ENCODE data around the gene LCLAT1. TPM values are rescaled to one million over a fixed set of nuclear protein-coding genes. Genes with fewer than 3 reads are reported as not detected.
"Not testable (repeated sequence)": the region's sequence is repeated elsewhere in the genome, so short reads cannot be mapped to it uniquely, and the experiment has no call there.

Gene LCLAT1
- polyA plus RNA-seq, 4 donors: 18.3 to 24.0 (median 21.1) TPM

DNA sequence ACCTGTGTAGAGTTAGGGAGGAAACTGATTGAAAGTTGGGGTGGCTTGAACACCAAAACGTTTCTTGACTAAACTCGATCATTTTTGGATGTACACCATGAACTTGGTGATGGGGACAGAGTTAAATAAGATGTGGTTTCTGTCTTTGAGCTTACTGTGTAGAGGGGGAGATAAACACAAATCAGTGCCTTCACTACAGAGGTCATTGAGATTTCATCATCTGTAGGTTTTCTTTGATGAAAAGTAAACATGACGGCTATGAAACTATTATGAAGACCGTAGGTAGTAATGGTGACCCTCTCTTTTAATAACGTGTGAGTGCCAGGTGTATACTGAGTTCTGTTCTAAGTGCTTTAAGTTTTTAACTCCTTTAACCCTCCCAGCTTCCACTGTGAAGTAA is 6.5 kb downstream of the LCLAT1 start:
- no peak for DNase-seq (ENCODE audit: low read depth in 4 of 4, low spot score in 3 of 4)

DNA sequence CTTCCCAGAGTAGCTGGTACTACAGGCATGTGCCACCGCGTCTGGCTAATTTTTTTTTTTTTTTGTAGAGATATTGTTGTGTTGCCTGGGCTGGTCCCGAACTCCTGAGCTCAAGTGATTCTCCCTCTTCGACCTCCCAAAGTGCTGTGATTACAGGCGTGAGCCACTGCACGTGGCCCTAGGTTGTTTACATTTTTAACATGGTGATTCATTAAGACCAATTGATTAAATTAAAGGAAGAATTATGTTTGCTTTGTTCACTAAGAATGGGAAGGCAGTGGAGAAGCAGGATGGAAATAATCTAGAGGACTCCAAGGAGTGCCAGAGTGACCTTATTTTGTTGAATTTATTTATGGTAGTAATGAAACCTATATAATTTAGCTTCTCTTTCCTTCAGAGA is 7.5 kb downstream of the LCLAT1 start:
- no peak for DNase-seq (ENCODE audit: low read depth in 4 of 4, low spot score in 3 of 4)

DNA sequence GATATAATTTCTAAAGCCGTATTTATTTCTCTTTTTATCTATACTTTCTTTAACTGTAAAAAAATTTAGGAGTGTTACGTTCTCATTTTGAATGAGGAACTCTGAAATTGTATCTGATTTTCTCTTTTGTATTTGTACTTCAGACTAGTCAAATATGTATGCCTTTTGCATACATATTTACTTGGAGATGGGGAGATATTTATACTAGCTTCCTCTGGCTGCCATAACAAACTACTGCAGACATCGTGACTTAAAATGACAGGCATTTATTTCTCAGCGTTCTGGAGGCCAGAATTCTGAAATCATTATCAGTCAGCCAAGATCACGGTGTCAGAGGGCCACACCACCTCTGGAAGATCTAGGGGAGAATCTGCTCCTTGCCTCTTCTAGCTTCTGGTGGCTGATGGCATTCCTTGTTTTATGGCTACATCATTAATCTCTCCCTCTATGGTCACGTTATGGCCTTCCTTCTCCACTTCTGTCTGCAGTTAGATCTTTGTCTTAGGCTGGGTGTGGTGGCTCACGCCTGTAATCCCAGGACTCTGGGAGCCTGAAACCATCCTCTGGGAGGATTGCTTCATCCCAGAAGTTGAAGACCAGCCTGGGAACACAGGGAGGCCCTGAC is 8.2 kb downstream of the LCLAT1 start:
- DNase-seq (ENCODE audit: low read depth in 4 of 4, low spot score in 3 of 4): no peak

DNA sequence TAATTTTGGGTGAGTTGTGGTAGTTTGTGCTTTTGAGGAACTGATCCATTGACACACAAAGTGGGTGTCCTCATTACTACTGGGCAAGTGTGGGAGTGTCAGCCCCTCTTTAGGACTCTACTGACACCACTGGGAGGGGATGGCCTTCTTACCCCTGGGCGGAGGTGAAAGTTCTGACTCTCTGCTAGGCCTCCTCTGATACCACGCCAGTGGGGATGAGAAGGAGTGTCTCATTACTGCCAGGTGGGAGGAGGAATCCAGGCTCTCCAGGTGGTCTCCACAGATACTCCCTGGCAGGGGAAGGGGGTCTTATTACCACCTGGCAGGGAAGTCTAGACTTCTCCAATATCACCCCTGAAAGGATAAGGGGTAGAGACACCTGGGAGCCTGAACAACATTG is 9.1 kb downstream of the LCLAT1 start:
- DNase-seq (ENCODE audit: low read depth in 4 of 4, low spot score in 3 of 4): no peak

DNA sequence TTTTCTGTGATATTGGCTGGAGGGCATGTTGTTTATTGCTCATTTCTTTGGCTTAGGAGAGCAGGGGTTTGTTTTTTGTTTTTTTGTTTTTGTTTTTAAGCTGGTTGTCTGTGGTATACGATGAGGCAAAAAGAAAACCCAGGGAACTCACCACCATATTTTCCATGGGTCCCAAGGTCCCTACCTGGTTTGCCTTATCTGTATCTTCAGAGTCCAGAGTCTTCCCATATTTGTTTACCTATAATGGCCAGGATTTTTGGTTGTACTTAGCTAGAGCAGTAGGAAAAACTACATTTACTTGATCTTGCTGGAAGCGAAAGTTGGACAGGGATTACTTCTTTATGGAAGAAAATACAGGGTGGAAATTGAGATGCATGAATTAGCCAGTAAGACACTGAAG is 9.5 kb downstream of the LCLAT1 start:
- DNase-seq (ENCODE audit: low read depth in 4 of 4, low spot score in 3 of 4): no peak

DNA sequence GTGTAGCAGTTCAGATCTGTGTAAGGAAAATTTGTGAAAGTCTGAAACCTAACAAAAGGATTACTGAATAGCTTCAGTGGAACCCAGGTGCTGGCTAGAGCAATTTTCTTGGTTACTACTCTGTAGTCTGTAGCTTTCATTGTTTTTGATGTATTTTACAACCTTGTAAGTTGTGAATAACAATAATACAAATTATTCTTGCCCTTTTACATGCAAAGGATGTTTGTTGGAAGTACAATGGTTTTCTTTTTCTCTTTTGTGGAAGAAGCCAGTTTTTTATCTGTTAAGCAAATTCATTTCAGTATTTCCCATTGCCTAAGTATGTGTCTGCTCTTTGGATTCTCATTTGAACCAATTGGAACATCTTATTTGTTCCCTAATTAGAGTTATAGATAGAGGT is 10.2 kb downstream of the LCLAT1 start:
- DNase-seq (ENCODE audit: low read depth in 4 of 4, low spot score in 3 of 4): no peak

DNA sequence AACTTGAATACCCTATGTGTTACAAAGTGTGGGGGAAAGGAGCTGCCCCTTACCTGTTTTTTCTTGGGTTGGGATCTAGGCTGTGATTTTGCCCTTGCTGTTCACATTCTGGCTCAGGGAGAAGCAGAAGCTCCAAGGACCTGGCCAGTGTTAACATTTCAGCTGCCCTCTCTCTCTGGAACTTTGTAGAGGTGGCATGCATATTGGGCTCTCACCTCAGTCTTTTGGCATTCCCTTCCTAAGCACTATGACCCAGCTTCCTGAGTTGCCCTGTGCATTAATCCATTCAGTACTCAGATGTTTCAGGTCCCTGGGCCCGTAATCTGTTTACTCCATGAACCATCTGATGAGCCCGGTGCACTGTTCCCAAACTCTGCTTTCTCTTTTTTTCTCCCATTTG is 12.1 kb downstream of the LCLAT1 start:
- no peak for DNase-seq (ENCODE audit: low read depth in 4 of 4, low spot score in 3 of 4)

DNA sequence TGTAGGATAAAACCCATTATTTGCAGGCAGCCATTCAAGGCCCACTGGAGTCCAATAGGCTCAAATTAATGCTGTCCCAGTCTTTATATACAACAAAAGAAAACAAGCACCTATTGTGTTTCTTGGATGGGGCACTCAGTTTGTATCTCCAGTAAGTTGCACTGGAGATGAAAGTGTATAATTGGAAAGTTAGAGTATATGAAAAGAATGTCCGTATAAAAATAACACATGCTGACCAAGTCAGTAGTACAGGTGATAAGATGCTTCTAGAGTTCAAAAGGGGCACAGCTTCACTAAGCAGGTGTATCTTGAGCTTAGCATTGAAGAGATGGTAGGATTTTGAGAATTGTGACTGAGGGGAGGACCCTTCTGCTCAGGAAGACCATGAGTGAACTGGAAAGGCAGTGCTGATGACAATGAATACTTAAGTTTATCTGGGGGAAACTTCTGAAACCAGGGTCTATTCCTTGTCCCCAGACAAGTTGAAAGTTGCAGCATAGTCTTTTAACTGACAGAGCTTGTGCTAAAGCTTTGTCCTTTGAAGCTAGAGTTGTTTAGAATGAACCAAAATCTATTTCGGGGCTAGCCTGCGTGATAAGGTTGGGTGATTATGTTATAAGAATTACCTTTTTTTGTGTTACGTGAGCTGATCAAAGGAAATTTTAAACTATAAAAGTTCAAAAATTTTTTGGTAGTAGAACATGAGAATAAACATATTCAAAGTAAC is 15.2 kb downstream of the LCLAT1 start:
- DNase-seq (ENCODE audit: low read depth in 4 of 4, low spot score in 3 of 4): no peak

DNA sequence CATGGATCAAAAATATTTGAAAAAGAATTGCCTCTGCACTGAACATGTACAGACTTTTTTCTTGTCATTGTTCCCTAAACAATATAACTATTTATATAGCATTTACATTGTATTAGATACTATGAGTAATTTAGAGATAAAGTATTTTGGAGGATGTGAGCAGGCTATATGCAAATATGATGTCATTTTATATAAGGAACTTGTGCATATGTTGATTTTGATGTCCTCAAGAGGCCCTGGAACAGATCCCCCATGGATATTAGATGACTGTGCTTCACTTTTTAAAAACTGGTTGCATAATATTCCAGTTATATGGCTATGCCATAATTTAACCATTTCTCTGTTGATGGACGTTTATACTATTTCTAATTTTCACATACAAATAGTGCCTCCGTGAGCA is 16.5 kb downstream of the LCLAT1 start:
- no peak for DNase-seq (ENCODE audit: low read depth in 4 of 4, low spot score in 3 of 4)

DNA sequence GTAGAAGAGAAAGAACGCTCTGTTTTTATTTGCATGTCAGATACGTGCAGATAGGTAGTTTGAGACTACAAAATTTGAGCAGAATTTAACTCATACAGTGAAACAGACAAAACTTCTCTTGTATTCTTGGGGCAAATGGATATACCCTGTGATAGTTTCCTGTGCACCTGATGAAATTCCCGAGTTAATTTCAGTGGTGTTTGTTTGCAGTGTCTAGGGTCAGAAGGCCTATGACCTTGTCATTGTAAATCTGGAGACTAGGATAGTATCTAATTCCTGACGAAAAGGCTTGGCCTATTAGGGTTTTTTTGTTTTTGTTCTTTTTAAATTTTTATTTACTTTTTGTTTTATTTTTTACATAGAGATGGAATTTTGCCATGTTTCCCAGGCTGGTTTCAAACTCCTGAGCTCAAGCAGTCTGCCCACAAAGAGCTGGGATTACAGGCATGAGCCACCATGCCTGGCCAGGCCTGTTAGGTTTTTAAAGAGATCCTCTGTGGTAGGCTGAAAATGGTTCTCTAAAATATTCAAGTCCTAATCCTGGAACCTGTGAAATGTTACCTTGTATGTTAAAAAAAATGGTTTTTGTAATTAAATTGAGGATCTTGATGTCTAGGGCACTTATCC is 17.6 kb downstream of the LCLAT1 start:
- DNase-seq (ENCODE audit: low read depth in 4 of 4, low spot score in 3 of 4): no peak

DNA sequence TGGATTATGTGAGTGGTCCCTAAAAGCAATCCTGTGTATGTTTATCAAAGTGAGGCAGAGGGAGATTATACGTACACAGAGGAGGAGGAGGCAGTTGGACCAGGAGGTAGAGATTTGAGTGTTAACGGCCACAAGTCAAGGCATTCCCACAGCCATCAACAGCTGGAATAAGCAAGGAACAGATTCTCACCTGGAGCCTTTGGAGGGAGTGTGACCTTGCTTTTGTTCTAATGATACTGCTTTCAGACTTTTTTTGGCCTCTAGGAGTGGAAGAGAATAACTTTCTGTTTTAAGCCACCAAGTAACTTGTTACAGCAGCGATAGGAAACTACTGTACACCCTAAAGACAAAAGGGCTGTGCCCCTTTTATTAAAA is 18.1 kb downstream of the LCLAT1 start:
- no peak for DNase-seq (ENCODE audit: low read depth in 4 of 4, low spot score in 3 of 4)

DNA sequence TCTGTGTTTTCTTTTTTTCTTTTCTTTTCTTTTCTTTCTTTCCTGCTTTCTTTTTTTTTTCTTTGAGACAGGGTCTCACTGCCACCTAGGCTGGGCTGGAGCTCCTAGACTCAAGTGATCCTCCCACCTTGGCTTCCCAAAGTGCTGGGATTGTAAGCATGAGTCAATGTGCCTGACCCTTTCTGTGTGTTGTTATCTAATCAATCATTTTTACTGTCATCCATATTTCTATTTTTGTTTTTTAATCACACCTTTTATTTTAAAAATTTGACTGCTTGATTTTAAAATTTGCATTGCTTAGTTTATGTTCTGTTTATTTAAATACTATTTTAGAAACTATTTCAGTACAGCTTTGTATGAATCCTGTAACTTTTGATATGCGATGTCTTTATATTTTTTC is 19.2 kb downstream of the LCLAT1 start:
- no peak for DNase-seq (ENCODE audit: low read depth in 4 of 4, low spot score in 3 of 4)

DNA sequence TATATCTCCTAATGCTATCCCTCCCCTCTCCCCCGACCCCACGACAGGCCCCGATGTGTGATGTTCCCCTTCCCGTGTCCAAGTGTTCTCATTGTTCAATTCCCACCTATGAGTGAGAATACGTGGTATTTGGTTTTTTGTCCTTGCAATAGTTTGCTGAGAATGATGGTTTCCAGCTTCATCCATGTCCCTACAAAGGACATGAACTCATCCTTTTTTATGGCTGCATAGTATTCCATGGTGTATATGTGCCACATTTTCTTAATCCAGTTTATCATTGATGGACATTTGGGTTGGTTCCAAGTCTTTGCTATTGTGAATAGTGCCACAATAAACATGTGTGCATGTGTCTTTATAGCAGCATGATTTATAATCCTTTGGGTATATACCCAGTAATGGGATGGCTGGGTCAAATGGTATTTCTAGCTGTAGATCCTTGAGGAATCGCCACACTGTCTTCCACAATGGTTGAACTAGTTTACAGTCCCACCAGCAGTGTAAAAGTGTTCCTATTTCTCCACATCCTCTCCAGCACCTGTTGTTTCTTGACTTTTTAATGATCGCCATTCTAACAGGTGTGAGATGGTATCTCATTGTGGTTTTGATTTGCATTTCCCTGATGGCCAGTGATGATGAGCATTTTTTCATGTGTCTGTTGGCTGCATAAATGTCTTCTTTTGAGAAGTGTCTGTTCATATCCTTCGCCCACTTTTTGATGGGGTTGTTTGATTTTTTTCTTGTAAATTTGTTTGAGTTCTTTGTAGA is 20.2 kb downstream of the LCLAT1 start:
- DNase-seq (ENCODE audit: low read depth in 4 of 4, low spot score in 3 of 4): not testable (repeated sequence)

DNA sequence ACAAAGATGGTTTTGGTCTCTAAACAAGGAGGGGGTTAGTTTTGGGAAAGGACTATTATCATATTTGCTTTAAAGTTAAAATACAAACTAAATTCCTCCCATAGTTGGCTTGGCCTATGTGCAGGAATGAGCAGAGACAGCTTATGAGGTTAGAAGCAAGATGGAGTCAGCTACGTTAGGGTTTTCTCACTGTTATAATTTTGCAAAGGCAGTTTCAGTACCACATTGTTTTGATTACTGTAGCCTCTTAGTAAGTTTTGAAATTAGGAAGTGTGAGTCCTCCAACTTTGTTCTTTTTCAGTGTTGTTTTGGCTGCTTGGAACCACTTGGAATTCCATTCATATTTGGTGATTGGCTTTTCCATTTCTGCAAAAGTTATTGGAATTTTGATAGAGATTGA is 23.4 kb downstream of the LCLAT1 start:
- DNase-seq (ENCODE audit: low read depth in 4 of 4, low spot score in 3 of 4): no peak

DNA sequence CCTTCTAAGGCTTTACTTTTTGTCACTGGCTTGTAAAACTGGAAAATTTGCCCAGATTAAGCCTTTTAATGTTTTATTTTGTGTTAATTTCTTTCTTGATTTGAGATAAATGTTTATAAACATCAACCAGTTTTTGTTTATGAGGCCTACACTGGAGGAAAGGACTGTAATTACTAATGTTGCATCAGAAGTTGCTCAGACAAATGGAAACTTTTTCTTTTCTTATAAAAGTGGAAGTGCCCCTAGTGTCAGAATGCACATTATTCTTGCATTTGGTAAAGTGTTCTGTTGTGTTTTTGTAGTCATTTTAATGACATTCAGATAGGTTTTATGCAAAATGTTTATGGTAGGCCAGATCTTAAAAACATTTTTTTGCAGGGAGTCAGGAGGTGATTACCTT is 25.3 kb downstream of the LCLAT1 start:
- no peak for DNase-seq (ENCODE audit: low read depth in 4 of 4, low spot score in 3 of 4)

DNA sequence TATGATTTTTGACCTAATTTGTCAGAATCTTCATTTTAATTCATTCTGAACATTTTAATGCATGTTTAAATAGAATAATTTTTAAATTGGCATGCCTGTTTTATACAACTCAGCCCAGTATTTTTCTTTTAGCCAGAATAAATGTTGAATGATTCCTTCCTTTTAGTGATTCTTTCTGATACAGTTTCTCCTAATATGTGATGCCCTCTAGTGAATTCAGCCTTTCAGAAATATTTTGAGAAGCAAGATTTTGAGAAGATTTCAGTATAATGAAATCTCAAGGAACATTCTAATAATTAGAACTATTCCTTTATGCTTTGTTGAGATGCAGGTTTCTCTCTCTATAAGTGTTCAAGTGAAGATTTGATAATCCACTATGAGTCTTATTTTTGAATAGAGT is 28.5 kb downstream of the LCLAT1 start:
- no peak for DNase-seq (ENCODE audit: low read depth in 4 of 4, low spot score in 3 of 4)

DNA sequence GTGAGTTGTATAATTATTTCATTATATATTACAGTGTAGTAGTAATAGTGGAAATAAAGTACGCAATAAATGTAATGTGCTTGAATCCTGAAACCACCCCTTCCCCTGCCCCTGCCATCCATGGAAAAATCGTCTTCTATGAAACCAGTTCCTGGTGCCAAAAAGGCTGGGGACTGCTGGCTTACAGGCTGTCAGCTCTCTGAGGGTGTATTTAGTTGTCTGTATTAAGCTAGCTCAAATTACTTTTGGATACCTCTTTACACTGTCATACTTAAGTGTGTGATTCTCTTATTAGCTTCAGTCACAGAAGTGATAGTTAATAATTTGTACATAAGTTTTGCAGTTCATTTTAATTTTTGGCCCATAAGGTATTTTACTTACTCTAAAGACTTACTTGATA is 29.6 kb downstream of the LCLAT1 start:
- no peak for DNase-seq (ENCODE audit: low read depth in 4 of 4, low spot score in 3 of 4)

DNA sequence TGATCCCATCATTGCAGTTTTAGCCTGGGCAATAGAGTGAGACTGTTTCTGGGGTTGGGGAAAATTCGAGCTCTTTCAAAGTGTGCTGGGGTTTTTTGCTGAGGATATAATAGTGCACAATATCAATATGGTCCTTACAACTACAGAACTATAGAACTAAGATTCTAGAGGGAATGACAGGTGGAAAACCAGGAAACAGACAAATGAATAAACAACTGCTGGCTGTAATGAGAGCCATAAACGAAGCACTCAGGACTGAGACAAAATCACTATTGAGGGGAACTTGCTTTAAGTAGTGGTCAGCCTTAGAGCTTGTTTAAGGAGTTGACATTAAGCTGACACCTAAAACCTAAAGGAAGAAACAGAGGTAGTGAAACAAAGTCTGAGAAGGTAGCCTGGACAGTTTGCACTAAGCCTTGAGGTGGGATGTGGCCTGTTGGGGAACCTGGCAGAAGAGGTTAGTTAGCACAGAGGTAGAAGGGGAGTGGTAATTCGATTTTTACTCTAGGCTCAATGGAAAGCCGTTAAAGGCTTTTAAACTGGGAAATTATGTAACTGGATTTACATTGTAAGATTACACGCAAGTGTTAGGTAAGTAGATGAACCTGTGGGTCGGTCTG is 33.8 kb downstream of the LCLAT1 start:
- DNase-seq (ENCODE audit: low read depth in 4 of 4, low spot score in 3 of 4): no peak

DNA sequence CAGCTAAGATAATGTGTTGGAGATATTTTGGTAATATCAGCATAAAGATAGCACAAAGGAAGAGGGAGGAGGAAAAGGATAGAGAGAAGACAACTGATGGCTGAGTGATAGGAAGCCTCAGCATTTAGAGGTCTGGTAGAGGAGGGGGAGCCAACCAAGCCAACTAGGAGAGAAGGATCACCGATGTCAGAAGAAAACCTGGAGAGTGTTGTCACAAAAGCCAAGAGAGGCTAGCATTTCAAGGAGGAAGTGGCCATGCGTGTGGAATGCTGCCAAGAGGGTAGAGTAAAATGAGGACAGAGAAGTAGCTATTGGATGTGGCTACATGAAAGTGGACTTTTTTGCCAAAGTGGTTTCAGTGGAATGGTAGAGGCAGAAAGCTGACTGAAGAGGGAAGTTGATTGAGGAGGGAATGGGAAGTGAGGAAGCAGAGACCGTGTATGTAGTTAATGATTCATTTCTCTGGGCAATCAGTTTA is 34.3 kb downstream of the LCLAT1 start:
- DNase-seq (ENCODE audit: low read depth in 4 of 4, low spot score in 3 of 4): no peak

DNA sequence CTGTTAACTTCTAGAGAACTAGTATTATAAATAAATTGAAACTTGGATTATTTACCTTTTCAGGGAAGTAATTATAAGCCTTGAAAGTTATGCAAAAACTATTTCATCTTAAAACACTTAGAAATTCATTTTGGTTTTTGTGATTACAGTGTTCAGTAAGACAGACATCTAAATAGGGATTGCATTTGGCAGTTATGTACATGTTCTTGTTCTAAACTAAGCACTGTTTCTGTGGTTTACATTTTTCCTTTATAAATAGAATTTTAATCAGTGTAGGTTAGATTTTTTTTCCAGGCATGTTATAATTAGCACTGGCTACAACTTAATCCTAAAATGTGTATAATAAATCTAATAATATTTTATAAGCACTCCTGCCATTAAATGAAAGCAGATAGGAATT is 35.0 kb downstream of the LCLAT1 start:
- DNase-seq (ENCODE audit: low read depth in 4 of 4, low spot score in 3 of 4): no peak

DNA sequence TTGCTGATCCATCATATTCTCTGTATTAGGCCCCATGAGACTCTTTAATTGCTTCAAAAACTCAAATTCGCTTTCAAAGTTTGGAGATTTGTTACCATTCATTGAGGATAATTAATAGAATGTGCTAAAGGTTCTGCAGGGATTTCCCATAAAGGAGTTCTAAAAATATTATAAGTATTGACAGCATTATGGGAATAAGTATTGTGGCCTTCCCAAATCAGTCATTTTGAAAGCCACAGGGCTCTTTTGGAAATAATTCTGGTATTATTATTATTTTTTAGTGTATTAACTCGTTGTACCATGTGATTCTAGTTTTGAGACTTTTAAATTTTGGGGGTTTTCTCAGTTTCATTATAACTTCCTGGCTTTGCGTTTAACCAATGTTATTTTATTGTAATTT is 37.1 kb downstream of the LCLAT1 start:
- DNase-seq (ENCODE audit: low read depth in 4 of 4, low spot score in 3 of 4): no peak
